ENCODE results near the gene GALNT18.
"Not testable (repeated sequence)": the region's sequence is repeated elsewhere in the genome, so short reads cannot be mapped to it uniquely, and the experiment has no call there.

The GALNT18 gene

DNA sequence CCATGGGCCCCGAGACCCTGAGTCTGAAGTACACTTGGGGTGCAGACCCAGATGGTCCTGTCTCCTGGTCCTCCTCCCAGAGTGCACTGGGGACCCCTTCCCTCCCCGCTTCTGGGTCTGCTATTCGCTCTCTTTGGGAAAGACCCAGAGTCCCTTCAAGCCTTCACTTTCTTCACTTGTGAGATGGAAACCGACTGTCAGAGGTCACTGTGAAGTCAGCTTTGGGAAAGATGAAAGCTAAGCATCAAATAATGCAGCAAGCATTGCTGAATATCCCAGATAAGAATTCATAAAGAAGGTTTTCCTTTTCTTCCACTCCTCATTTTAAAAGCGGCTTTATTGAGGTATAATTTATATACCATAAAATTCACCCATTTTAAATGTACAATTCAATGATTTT lies 163.8 kb downstream of the GALNT18 start:
- no peak for DNase-seq (ENCODE audit: low read depth)

- no peak for DNase-seq (ENCODE audit: low read depth)
Observed at GRCh38 chr11:11456866-11457265, 164.9 kb downstream of the GALNT18 start.

DNA sequence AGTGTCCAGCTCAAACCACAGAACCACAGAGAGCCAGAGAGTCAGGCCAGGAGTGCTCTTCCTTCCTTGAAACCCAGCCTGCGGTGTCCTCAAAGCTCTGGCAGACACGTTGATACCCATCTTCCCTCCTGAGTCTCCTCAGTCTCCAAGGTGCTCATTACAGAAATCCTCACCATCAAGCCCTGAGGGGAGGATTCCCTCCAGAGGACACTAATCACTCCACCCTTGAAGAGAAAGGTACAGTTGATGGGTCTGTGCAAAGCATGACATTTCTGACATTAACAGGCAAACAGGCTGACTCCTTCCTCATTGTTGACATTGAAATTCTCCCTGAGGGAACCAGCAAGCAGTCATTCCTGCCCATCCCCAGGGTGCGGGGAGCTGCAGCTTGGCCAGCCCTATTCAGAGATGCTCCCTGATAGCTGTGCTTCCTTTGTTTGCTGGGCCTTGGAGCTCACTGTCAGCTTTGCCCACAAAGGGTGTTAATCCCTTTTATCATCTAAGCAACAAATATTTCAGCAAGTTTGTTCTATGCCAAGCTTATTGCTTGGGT lies 167.1 kb downstream of the GALNT18 start:
- DNase-seq (ENCODE audit: low read depth) = no peak

DNA sequence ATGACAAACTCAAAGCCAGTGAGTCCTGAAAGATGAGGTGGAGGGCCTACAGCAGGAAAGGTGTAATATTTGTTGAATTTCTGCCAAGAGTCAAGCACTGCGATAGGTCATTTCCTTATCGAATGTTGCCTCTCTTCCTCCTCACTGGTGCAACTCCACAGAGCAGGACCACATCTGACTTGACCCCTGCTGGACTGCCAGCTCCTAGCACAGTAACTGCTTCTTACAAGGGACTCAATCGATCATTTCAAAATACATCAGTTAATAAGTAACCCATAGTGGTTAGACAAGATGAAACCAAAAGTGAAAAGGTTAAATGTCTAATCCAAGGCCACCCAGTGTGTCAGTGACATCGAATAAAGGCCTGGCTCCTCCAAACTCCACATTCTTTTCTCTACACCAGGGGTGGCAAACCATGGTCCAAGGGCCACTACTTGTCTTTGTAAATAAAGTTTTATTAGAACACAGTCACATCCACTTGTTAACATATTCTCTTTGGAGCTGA lies 170.3 kb downstream of the GALNT18 start:
- DNase-seq (ENCODE audit: low read depth) = no peak

GRCh38 chr11:11450744-11451362 lies 171.0 kb downstream of the GALNT18 start:
- DNase-seq (ENCODE audit: low read depth) = no peak

- DNase-seq (ENCODE audit: low read depth) = no peak
Observed at GRCh38 chr11:11449327-11449726, 172.5 kb downstream of the GALNT18 start.

DNA sequence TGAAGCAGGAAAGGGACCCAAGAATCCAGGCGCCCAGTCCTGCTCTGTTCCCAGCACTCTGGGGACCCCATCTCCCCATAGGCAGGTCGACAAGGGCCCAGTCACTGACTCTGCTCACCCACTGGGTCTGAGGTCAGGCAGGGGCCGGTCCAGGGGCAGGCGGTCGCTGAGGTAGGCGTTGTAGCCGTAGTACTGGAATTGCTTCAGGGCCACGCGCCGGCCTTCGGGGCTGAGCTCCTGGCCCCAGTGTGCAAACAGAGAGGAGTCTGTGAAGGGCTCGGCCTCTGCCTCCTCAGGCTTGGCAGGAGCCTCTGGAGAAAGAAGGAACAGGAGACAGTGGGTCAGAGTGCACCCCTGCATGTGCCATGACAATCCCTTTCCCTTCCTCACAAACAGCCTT lies 173.2 kb downstream of the GALNT18 start:
- DNase-seq (ENCODE audit: low read depth) = no peak

DNA sequence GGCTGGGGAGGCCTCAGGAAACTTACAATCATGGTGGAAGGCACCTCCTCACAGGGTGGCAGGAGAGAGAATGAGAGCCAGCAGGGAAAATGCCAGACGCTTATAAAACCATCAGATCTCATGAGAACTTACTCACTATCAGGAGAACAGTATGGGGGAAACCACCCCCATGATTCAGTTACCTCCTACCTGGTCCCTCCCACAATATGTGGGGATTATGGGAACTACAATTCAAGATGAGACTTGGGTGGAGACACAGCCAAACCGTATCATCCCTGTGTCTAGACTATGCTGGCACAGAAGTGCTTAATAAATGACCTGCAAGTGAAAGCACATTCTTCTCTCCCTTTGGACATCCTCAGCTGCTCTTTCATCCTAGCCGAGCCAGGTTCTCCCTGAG lies 174.2 kb downstream of the GALNT18 start:
- not testable (repeated sequence) for DNase-seq (ENCODE audit: low read depth)

DNA sequence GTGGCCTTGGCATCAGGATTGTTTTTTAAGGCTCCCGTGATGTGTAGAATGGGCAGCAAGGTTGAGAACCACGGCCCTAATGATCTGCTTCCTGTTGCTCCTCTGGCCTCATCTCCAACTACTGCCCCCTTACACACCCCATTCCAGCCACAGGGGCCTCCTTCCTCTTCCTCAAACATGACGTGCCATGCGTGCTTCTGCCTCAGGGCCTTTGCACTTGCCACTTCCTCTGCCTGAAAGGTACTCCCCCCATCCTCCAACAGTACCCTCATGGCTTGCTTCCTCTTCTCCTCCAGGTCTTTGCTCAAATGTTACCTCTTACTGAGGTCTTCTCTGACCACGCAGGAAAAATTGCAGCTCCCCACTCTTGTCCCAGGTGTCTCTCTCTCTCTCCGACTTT lies 174.8 kb downstream of the GALNT18 start:
- no peak for DNase-seq (ENCODE audit: low read depth)

- DNase-seq (ENCODE audit: low read depth) = no peak
Observed at GRCh38 chr11:11446564-11446963, 175.2 kb downstream of the GALNT18 start.

GRCh38 chr11:11445441-11446185 lies 176.2 kb downstream of the GALNT18 start:
- no peak for DNase-seq (ENCODE audit: low read depth)

GRCh38 chr11:11444804-11445131 lies 177.0 kb downstream of the GALNT18 start:
- no peak for DNase-seq (ENCODE audit: low read depth)

GRCh38 chr11:11444027-11444803 lies 177.6 kb downstream of the GALNT18 start:
- no peak for DNase-seq (ENCODE audit: low read depth)

- DNase-seq (ENCODE audit: low read depth) = no peak
Observed at GRCh38 chr11:11442791-11443190, 179.0 kb downstream of the GALNT18 start.

DNA sequence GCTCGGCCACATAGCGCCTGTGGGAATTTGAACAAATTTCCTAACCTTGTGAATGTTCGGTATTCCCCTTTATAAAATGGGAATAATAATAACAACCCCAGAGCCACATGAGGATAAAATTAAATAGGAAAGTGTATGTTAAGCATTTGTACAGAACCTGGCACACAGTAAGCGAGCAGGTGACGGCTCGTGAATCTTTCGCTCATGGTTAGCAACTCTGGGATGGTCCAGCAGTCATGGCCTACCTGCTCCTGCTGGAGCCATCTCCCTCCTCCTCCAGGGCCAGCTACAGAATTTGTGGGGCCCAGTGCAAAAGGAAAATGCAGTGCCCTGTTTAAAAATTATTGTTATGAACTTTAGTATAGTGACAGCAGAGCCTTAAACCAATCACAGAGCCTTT lies 180.3 kb downstream of the GALNT18 start:
- no peak for DNase-seq (ENCODE audit: low read depth)

- no peak for DNase-seq (ENCODE audit: low read depth)
Observed at GRCh38 chr11:11441091-11441490, 180.7 kb downstream of the GALNT18 start.

DNA sequence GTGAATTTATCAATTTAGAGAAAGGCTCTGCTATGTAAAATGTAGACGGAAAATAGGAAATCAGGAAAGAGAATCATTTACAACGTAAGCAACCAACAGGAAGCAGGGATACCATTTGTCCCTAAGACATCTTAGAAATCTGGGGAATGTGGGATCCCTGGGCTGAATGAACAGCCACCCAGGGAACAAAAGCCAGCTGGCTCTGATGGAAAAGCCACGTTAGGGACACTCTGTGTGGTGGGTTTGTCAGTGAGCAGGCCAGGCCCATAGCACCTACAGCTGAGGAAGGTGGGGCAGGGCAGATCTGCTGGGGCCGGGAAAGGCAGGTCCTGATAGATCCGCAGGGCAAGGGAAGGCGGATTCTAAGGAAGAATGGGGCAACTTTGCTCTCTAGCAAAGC lies 181.7 kb downstream of the GALNT18 start:
- DNase-seq (ENCODE audit: low read depth) = no peak

- DNase-seq (ENCODE audit: low read depth) = no peak
Observed at GRCh38 chr11:11439591-11439990, 182.2 kb downstream of the GALNT18 start.

DNA sequence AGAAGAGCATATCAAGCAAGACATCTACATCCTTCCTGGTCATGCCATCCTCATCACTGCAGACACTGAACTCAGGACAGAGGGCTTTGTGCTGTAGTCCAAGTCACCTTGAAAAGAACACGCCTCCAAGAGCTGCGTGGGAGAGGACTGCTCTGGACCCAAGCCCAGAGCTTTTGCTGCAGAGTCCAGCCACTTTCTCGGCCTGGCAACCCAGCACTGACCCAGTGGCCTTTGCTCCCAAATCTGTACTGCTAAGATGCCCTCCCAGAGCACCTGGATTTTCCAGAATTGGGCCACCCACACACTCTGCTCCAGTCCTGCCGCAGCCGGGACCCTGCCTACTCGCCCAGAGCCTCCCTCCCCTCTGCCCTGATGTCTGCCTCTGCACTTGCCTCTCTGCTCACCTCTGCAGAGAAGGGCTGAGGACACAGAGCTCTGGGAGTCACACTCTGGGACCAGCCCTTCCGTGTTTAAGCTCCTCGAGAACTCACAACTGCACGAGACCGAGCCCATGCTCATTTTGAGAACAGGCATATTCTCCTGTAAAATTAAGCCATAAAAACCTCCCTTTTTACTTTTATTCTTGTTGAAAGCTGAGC lies 185.0 kb downstream of the GALNT18 start:
- DNase-seq (ENCODE audit: low read depth) = no peak

DNA sequence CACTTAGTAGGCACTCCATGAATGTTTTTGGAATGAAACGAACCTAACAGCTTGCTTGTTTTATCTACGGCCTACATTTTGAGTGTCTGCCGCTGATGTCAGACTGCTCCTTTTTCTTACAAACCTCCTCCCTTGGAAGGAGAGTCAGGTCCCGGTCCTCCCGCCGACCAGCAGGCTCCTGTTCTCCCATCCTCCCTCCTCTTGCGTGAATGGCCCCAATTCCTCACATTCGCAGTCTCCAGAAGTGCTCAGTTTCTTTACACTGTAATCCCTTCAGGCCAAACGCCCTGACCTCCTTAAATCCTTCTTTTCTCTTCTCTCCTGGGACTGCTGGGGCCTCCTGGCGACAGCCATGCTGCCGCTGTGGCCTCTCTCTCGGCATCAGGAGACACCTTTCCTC lies 186.2 kb downstream of the GALNT18 start:
- no peak for DNase-seq (ENCODE audit: low read depth)

- DNase-seq (ENCODE audit: low read depth) = no peak
Observed at GRCh38 chr11:11433960-11434359, 187.8 kb downstream of the GALNT18 start.

GRCh38 chr11:11432621-11433319 lies 189.0 kb downstream of the GALNT18 start:
- DNase-seq (ENCODE audit: low read depth) = no peak

Measured in activated T-helper 9 cell treated with anti-CD3 and anti-CD28 coated beads, Interleukin-2, amount 50 U/mL, for 16 hours (primary cell).